ENCODE data around the gene ATP8B3.

ATP8B3 gene

DNA sequence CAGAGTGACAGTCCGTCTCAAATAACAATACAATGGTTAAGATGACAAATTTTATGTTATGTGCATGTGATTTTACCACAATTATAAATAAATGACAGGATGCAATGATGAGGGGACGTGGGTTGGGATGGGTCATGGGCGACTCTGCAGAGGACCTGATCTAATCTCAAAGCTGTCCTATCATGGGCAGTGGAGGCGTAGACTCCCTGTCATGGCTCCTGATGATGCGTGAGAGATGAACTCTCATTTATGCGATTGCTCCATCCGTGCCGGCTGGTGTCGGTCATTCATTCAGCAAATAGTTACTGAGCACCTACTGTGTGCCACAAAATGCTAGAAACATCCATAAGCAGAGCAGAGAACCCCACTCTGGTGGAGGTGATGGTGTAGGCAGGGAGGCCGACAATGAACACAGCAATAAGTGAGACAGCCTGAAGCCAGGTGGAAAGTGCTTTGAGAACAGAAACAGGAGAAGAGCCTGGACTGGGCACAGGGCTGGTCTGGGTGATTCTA is 37.9 kb upstream of the ATP8B3 start:
- DNase-seq (ENCODE audit: low read depth), result no peak

- DNase-seq (ENCODE audit: low read depth), result no peak
Observed at GRCh38 chr19:1849132-1849474, 37.0 kb upstream of the ATP8B3 start.

GRCh38 chr19:1848399-1849131 is 36.5 kb upstream of the ATP8B3 start, which contains the start of gene REXO1:
Gene REXO1 (minus strand): TSS chr19:1848483. CDS start chr19:1848358, 125 bp downstream.
- DNase-seq (ENCODE audit: low read depth), result peak; percentile 99

DNA sequence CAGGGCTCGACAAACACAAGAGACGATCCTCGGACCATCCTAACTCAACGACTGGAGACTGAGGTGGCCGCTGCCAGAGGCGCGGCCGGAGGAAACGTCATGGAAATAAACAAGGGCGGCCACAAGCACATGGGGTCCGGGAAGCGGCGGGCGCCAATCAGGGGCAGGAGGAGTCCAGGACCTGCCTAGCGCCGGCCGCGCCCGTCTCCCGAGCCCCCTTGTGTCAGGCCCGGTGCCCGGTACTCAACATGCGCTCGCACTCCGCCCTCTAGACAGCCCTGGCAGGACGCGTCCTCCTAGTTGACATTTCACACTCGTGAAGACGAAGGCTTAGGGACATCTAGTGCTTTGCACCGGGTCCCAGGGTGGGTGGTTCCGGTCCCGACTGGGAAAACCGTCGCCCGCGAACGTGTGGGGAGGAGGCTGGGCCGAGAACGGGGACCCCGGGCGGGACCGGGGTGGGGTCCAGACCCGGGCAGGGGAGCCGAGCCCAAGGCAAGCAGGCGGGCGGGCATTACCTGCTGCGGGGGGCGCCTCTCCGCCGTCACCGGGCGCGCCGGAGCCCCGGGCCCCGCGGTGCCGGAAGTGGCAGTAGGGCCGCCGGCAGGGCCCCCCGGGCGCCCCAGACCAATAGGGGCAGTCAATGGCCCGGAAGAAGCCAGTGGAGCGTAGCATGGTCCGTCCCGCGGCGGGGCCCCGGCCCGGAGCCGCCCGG is 35.8 kb upstream of the ATP8B3 start:
- DNase-seq (ENCODE audit: low read depth), result no peak

GRCh38 chr19:1847348-1847683 is 35.2 kb upstream of the ATP8B3 start:
- no peak for DNase-seq (ENCODE audit: low read depth)

DNA sequence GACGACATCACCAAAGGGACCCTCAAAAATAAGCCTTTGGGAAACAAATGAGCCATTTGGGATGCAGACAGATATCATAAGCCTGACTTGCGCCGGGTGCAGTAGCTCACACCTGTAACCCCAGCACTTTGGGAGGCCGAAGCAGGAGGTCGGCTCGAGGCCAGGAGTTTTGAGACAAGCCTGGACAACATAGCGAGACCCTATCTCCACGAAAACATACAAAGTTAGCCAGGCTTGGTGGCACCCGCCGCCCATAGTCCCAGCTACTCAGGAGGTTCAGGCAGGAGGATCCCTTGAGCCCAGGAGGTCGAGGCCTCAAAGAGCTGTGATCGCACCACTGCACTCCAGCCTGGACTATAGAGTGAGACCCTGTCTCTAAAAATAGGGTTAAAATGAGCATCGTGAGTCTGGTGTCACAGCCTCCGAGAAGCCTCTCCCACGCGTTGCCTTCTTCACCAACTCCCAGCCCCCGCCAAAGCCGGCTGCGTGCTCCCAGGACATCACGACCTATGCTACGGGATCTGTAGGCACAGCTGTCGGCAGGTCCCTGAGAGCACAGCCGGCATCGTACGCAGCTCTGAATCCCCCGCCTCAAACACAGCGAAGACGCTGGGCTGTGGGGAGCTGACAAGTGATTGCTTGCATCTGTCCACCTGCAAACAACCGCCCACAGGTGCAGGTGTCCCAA is 34.6 kb upstream of the ATP8B3 start:
- DNase-seq (ENCODE audit: low read depth), result no peak

DNA sequence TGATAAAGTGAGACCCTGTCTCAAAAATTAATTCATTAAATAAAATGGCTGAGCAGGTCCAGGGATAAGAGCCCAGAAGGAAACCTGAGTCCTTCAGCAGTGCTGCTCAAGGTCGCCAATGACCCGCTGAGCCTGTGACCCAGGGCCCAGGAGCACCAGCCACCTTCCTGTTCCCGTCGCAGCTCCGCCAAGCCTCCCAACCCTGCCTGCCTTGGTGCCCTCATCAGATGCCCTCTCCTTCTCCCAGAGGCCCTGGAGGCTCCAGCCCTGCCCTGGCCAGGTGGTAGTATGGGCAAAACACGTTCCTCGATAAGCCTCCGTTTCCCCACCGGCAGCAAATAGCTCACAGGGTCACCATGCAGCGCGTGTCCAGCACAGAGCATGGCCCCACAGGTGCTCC is 33.6 kb upstream of the ATP8B3 start:
- DNase-seq (ENCODE audit: low read depth), result no peak

DNA sequence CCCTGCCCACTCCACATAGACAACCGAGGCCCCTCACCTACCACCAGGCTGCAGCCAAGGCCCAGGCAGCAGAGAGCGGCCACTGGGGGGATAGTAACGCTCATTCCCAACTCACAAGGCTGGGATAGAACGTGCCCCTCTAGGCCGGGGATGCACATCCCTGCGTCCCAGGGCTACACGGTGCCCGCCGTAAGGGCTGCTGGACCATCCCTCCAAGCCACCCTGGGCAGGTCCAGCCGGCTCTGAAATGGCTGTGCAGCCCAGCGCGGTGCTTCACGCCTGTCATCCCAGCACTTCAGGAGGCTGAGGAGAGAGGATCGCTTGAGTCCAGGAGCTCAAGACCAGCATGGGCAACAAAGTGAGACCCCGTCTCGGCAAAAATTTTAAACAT is 33.0 kb upstream of the ATP8B3 start:
- no peak for DNase-seq (ENCODE audit: low read depth)

- DNase-seq (ENCODE audit: low read depth), result no peak
Observed at GRCh38 chr19:1844513-1845124, 32.5 kb upstream of the ATP8B3 start.

DNA sequence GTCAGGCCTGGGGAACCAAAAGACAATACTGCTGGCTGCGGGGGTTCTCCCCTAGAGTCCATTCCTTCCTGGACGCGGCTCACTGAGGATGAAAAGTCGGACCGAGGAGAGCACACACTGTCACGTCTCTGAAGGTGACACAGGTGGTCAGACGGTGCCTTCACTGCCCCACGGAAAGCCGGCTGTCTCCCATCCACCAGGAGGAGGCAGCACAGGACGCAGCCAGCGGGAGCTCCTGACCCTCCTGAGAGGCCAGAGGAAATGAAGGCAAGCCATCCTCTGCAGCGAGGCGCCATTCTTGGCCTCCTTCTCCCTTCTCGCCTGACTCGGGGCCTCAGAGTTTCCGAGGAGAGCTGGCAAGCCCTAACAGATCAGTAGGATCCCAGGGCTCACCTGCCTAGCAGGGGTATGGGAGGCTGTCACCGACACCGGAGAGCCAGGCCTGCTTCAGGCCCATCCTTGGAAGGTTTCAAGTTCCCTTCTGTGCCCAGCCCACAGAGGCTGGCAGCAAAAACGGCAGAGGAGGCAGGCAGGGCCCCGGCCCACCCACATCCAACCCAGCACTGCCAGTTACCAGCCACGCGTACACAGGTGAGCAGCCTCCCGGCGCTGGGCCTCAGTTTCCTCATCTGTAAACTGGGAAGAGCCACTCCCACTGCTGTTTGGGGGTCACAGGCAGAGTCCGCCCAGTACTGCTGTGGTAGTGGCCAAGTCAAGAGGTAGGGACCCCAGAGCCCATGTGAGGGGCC is 31.7 kb upstream of the ATP8B3 start:
- no peak for DNase-seq (ENCODE audit: low read depth)

GRCh38 chr19:1843116-1843515 is 31.0 kb upstream of the ATP8B3 start:
- no peak for DNase-seq (ENCODE audit: low read depth)

DNA sequence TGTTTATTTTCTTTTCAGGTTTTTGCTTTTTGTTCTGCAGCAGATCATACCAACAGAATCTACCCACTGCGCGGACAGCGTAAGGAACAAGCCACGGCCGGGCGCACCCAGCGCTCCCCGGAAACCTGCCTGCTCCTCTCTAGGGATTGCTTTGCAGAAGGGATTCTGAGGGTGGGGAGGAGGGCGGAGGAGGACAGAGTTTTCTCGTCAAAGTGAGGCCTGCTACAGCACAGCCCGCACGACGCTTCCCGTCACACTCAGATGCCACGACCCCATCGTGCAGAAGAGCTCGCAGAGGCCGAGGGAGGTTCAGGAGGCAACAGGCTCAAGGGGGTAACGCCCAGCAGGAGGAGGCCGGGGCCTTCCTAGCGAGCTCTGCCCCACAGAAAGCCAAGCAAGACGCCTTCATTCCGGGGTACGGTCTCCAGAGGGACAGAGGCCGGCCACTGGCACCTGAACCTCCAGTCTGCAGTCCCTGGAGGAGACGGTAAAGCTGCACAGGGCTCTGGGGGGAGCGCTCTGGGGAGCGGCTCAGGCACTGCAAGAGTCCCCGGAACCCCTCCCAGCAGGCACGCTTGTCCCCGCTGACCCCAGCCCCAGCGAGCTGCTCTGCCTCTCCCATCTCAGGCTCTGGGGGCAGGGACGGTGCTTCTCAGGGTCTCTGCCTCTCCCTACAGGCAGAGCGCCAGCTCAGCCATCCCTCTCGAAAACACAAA is 29.3 kb upstream of the ATP8B3 start:
- no peak for DNase-seq (ENCODE audit: low read depth)

GRCh38 chr19:1840541-1841115 is 28.6 kb upstream of the ATP8B3 start:
- DNase-seq (ENCODE audit: low read depth), result no peak

DNA sequence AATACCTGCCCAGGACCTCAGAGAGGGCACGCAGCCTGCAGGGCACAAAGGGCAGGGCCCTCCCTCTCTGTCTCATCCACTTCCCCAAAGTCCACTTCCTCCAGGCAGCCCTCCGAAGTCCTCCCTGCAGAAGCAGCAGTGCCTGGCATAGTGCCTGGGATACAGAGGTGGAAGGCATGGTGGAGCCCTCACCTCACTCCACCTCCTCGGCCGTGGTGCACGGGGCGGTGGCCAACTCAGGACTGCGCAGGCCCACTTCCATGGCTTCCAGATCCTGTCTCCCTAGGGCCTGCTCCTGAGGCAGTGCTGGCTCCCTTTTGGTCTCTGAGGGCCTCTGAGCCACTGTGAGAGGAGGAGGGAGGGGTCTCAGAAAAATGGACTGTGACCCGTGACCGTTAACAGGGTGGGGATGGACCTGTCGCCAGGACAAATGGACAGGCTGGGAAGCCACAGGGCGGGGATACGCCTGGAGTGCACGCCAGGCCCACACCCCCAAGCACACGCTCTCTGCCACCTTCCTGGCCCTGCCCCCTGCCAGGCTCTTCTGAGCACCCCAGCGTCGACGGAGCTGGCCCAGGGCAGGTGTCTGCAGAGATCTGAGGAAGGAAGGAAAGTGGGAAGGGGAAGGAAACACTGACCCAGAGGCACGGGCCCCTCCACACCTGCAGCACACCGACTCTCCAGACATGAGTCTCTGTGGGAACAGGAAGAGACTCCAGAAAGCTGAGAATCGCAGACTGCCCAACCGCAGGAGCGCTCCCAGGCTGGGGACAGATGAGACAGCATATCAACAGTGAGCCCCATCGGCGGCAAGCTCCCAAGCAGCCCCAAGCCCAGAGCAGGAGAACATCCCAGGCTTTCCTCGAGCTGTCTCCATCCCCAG is 27.8 kb upstream of the ATP8B3 start:
- DNase-seq (ENCODE audit: low read depth), result no peak

GRCh38 chr19:1837625-1838105 is 25.6 kb upstream of the ATP8B3 start:
- no peak for DNase-seq (ENCODE audit: low read depth)

GRCh38 chr19:1837222-1837565 is 25.1 kb upstream of the ATP8B3 start:
- DNase-seq (ENCODE audit: low read depth), result no peak

DNA sequence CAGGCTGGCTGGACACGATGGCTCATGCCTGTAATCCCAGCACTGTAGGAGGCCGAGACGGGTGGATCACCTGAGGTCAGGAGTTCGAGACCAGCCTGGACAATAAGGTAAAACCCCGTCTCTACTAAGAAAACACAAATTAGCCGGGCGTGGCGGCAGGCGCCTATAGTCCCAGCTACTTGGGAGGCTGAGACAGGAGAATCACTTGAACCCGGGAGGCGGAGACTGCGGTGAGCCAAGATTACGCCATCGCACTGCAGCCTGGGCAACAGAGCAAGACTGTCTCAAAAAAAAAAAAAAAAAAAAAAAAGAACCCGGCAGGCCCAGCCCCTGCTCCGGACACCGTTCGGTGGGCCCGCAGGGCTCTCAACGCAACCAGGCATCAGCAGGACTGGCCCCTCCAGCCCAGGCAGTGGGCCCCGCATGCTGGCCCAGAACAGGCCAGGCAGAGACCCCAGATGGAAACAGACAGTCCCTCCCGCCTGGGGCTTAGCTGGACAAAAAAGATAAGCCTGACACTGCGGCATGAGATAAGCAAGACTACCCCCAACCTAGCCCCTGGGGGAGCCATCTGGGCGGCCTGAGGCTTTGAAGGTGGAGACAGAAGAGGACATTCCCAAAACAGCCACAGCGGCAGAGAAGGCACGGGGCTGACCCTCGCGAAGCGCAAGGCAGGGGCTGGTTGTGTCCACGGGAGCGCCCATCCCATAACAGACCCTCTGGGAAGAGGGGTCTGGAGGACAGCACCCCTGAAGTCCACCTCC is 24.6 kb upstream of the ATP8B3 start:
- DNase-seq (ENCODE audit: low read depth), result no peak

DNA sequence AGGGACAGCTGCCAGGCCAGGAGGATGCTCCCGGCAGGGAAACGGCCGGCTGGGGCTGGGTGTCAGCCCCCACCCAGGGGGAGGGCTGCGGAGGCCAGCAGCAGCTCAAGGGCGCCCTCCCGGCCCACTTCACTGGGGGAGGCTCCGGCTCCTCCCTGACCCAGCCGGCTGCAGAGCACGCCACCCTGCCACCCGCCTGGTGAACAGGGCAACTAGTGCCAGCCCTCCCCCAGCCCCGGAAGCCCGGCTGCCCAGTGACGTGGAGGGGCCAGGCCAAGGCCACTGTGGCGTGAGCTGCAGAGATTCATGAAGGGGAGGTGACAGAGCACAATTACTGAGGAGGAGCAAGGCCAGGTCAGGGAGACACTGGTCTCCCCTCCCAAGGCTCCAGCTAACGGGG is 21.5 kb upstream of the ATP8B3 start:
- DNase-seq (ENCODE audit: low read depth), result no peak

- no peak for DNase-seq (ENCODE audit: low read depth)
Observed at GRCh38 chr19:1832046-1832663, 20.1 kb upstream of the ATP8B3 start.

All from activated gamma-delta T cell treated with anti-CD3 and anti-CD28 coated beads, Interleukin-2, amount 50 U/mL, for 16 hours (primary cell).